ENCODE results near the gene ASCC3.
"Not testable (repeated sequence)": the region's sequence is repeated elsewhere in the genome, so short reads cannot be mapped to it uniquely, and the experiment has no call there.

ASCC3 gene, protein sequence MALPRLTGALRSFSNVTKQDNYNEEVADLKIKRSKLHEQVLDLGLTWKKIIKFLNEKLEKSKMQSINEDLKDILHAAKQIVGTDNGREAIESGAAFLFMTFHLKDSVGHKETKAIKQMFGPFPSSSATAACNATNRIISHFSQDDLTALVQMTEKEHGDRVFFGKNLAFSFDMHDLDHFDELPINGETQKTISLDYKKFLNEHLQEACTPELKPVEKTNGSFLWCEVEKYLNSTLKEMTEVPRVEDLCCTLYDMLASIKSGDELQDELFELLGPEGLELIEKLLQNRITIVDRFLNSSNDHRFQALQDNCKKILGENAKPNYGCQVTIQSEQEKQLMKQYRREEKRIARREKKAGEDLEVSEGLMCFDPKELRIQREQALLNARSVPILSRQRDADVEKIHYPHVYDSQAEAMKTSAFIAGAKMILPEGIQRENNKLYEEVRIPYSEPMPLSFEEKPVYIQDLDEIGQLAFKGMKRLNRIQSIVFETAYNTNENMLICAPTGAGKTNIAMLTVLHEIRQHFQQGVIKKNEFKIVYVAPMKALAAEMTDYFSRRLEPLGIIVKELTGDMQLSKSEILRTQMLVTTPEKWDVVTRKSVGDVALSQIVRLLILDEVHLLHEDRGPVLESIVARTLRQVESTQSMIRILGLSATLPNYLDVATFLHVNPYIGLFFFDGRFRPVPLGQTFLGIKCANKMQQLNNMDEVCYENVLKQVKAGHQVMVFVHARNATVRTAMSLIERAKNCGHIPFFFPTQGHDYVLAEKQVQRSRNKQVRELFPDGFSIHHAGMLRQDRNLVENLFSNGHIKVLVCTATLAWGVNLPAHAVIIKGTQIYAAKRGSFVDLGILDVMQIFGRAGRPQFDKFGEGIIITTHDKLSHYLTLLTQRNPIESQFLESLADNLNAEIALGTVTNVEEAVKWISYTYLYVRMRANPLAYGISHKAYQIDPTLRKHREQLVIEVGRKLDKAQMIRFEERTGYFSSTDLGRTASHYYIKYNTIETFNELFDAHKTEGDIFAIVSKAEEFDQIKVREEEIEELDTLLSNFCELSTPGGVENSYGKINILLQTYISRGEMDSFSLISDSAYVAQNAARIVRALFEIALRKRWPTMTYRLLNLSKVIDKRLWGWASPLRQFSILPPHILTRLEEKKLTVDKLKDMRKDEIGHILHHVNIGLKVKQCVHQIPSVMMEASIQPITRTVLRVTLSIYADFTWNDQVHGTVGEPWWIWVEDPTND (N-terminal part only)

GRCh38 chr6:100880853-100881706 is at the start of gene ASCC3:
Gene ASCC3, minus strand, starts transcription at chr6:100881329. Its CDS starts 13,332 bp downstream, at chr6:100867997.
- peak; percentile 93 for DNase-seq (ENCODE audit: low spot score)

- no peak for DNase-seq (ENCODE audit: low spot score)
Measured at GRCh38 chr6:100925749-100926148, 44.6 kb upstream of the ASCC3 start.

DNA sequence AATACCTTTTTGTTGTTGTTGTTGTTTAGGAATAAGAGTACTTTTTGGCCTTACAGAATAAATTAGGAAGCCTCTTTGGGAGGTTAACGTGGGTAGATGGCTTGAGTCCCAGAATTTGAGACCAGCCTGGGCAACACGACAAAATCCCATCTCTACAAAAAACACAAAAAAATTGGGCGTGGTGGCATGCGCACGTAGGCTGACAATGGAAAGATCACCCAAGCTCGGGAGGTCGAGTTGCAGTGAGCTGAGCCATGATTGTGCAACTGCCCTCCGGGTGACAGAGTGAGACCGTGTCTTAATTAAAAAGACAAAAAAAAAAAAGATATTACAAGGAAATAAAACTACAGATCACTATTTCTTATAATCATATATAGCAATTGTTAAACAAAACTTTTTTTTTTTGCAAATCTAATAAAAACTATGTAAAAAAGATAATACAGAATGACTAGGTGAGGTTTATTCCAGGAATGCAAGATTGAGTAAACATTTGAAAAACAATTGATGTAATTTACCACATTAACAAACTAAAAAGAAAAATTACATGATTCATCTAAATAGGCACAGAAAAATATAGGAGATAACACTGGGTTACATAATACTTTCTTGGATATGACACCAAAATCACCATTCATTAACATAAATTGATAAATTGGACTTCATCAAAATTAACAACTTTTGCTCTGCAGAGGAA is 43.6 kb upstream of the ASCC3 start:
- no peak for DNase-seq (ENCODE audit: low spot score)

- no peak for DNase-seq (ENCODE audit: low spot score)
Measured at GRCh38 chr6:100923481-100924165, 42.5 kb upstream of the ASCC3 start.

DNA sequence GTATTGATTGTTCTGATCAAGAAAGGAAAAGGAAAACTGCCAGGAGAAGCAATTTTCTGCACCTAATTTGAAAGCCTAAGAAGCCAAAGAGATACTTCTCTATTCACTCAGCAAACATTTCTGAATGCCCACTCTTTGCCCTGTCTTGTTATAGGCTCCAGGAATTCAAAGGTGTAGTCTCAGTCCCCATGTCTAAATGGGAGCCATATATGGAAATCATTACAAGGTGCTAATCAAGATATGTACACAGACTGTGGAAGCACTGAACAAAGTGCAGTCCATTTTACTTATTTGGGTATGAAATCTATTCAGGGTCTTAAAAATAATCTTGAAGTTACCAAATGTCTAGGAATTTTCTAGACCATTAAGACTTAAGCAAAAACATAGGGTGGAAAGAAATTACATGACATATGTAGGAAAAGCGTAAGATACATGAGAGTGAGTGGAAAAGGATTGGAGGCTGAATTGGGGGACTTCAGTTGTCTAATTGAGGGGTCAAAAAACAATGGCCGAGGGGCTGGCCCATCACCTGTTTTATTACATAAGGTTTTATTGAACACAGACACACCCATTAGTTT is 39.0 kb upstream of the ASCC3 start:
- DNase-seq (ENCODE audit: low spot score), result no peak

- DNase-seq (ENCODE audit: low spot score), result no peak
Measured at GRCh38 chr6:100918152-100918551, 37.0 kb upstream of the ASCC3 start.

GRCh38 chr6:100915876-100916275 is 34.7 kb upstream of the ASCC3 start:
- no peak for DNase-seq (ENCODE audit: low spot score)

GRCh38 chr6:100913400-100914276 is 32.5 kb upstream of the ASCC3 start:
- no peak for DNase-seq (ENCODE audit: low spot score)

DNA sequence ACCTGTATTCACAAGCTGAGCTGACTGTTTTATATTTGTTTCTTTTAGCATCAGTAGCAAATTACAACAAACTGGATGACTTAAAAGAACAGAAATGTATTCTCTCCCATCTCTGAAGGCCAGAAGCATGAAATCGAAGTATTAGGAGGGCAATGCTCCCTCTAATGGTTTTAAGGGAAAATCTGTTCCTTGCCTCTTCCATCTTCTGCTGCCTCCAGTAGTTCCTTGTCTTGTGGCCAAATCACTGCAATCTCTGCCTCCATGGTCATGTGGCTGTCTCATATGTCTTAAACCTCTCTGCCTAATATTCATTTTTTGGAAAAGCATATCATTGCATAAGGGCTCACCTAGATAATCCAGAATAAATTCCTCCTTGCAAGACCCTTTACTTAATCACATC is 25.2 kb upstream of the ASCC3 start:
- DNase-seq (ENCODE audit: low spot score), result no peak

DNA sequence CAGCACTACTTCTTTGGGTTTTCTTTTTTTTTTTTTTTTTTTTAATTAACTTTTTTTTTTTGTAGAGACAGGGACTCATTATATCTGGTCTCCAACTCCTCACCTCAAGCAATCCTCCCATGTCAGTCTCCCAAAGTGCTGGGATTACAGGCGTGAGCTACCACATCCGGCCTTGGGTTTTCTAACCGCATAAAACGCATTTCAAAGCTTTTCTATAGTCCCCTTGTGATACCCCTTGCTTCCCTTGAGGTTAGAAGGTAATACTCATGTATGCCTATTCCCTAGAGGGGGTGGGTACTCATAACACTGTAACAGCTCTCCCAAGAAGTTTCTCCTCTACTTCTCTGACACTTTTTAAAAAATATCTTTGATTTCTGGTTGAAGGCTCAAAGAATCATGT is 23.9 kb upstream of the ASCC3 start:
- DNase-seq (ENCODE audit: low spot score), result no peak

- DNase-seq (ENCODE audit: low spot score), result no peak
Measured at GRCh38 chr6:100904316-100904715, 23.2 kb upstream of the ASCC3 start.

DNA sequence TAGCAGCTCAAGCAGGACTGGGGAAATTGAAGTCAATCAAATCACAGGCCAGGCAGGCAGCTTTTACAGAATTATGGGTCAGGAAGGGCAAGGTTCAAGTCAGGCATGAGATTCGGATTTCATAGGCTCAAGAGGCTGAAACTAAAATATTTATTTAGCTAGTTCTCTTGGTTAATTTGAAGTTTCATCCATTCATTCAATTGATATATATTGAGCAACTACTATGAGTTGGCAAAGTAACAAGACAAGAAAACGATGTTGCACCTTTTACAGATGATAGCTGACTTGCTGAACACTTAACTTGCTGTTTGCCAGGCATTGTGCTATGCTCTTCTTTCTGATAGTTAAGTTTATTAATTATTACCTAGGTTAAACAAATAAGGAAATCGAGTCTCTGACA is 20.5 kb upstream of the ASCC3 start:
- peak; percentile 6 for DNase-seq (ENCODE audit: low spot score)

- no peak for DNase-seq (ENCODE audit: low spot score)
Measured at GRCh38 chr6:100899202-100899601, 18.1 kb upstream of the ASCC3 start.

- no peak for DNase-seq (ENCODE audit: low spot score)
Measured at GRCh38 chr6:100897671-100898070, 16.5 kb upstream of the ASCC3 start.

DNA sequence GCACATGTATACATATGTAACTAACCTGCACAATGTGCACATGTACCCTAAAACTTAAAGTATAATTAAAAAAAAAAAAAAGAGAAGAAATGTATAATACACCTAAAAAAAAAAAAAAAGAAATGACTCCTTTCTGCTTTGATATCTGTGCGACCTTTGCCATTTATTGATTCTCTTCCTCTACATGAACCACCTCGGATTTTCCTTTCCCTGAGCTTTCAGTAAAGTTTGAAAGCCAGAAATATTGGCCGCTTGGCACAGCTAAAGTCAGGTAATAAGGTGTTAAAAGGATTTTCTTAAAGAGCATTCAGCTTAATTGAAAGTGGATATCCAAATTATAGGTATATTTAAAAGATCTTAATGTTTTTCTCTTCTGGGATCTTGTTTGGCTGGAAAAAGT is 12.6 kb upstream of the ASCC3 start:
- DNase-seq (ENCODE audit: low spot score), result no peak

DNA sequence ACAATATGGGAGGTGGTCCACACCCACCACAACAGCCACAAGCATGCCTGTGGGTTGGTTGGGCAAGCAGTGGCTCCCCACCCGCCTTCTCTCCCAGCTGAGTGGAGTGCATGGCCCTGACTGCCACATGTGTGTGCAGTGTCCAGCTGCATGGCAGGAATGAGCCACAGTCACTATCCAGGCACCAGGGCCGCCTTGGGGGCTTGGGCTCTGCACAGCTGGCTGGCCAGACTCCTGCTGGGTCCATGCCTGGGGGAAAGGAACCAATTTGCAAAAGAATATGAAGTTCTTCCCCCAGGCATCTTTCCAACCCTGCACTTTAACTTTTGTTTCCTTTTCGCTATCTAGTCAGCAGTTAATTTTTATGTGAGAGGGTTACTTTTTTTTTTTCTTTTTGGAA is 11.6 kb upstream of the ASCC3 start:
- DNase-seq (ENCODE audit: low spot score), result no peak

DNA sequence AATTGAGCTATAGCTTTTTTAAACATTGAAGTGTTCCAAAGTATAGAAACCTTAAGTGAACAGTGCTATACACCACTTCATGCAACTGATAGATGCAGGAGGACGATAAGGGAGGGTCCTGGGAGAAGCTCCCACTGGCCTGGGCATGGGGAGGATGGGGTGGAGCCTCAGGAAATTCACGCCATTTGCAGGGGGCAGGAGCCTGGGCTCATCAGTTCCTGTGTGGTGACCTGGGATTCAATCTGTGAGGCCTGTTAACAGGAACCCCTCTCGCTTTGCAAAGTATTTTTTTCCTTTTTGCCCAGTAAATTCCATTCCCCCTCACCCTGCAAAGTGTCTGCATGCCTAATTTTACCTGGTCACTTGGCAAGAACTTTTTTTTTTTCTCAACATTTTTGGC is 11.0 kb upstream of the ASCC3 start:
- DNase-seq (ENCODE audit: low spot score), result no peak

DNA sequence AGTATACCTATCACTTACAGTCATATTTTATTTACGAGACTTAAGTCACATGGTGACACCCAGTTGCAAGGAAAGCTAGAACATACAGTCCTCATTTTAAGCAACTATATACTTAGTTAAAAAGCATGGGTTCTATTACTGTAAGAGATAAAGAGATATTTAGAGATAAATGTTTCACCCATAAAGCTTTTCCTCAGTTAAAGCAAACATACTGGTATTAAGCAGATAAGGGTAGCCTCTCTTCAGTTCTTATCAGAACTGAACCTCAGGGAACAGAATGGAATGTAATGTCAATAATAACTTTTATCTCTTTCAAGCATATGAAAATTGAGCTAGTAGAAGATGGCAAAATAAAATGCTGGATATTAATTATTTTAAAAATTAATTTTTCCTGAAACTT is 9.9 kb upstream of the ASCC3 start:
- DNase-seq (ENCODE audit: low spot score), result no peak

GRCh38 chr6:100890646-100891045 is 9.5 kb upstream of the ASCC3 start:
- DNase-seq (ENCODE audit: low spot score), result not testable (repeated sequence)
